22Rv1 (cell line): ENCODE measurements around the gene DIP2A.

Experiments
- CTCF ChIP-seq: fragments of 450-650 bp; IDR thresholded peaks from 2 replicates; pipeline ENCODE4 v1.5.1; 2017; ENCODE audit warnings: mild to moderate bottlenecking
- ZFX ChIP-seq: fragments of 450-650 bp; IDR thresholded peaks from 2 replicates; pipeline ENCODE4 v1.6.1; 2017; ENCODE audit warnings: antibody characterized with exemption, borderline replicate concordance

- no peak for TF ChIP-seq CTCF
- no peak for TF ChIP-seq ZFX
Measured at GRCh38 chr21:46434322-46434958, 24.3 kb upstream of the DIP2A start.
